ENCODE data around the gene PGM2L1. TPM values are rescaled to one million over a fixed set of nuclear protein-coding genes. Genes with fewer than 3 reads are reported as not detected.

The PGM2L1 gene
- total and polyA plus RNA-seq, 2 of the 4 experiments (the other 2 are of a cell fraction), result 0.72 to 1.8 TPM

GRCh38 chr11:74444173-74444826 is 46.1 kb upstream of the PGM2L1 start:
- H2AK5ac ChIP-seq (ENCODE audit: low read depth, low read length), result no peak overlapping the region
- no peak overlapping the region for H3K4me2 ChIP-seq (ENCODE audit: low read depth, low read length)
- H3K18ac ChIP-seq (ENCODE audit: low read depth, low read length), result no peak overlapping the region
- no peak overlapping the region for H2BK15ac ChIP-seq (ENCODE audit: low read depth, low read length)
- ATAC-seq (ENCODE audit: low read depth) (no peak), DNase-seq (no peak)
- no peak overlapping the region for H4K8ac ChIP-seq (ENCODE audit: low read depth in 2 of 2, low read length in 2 of 2)
- no peaks in the 10 kb centered on the region for H3K36me3 ChIP-seq (ENCODE audit: control insufficient read depth, insufficient read depth, low read length)
- no TSS peak for BruUV-seq (replicated peaks)
- H2BK120ac ChIP-seq (ENCODE audit: low read depth, low read length), result no peak overlapping the region
- no peak overlapping the region for H4K5ac ChIP-seq (ENCODE audit: low read depth, low read length)
- no peak overlapping the region for H3K27ac ChIP-seq (ENCODE audit: insufficient read depth, low read length)
- no peaks in the 10 kb centered on the region for H3K9me3 ChIP-seq (ENCODE audit: control insufficient read depth, insufficient read depth, low read length)
- no peaks in the 10 kb centered on the region for H4K20me1 ChIP-seq (ENCODE audit: insufficient read depth, low read length)
- H3K9me1 ChIP-seq (ENCODE audit: insufficient read depth, low read length), result no peaks in the 10 kb centered on the region
- H3K23ac ChIP-seq (ENCODE audit: low read depth, low read length), result no peak overlapping the region
- no peak overlapping the region for H4K91ac ChIP-seq (ENCODE audit: insufficient read depth, low read depth, low read length)
- no peaks in the 10 kb centered on the region; the same call in 1 of the 2 replicates for H3K27me3 ChIP-seq (ENCODE audit: control insufficient read depth, insufficient read depth, low read length)
- no peak for TF ChIP-seq MXI1 (IDR thresholded peaks at IDR 0.05; ENCODE audit: borderline replicate concordance, low read depth, low read length)
- TF ChIP-seq CHD1 (IDR thresholded peaks at IDR 0.05; ENCODE audit: low read depth, low read length), result no peak
- no peak for TF ChIP-seq MAZ (IDR thresholded peaks at IDR 0.05; ENCODE audit: borderline replicate concordance, low read depth, low read length)
- no peak for TF ChIP-seq RCOR1 (IDR thresholded peaks at IDR 0.05; ENCODE audit: insufficient replicate concordance, low read length)
- no peak for TF ChIP-seq BHLHE40 (IDR thresholded peaks at IDR 0.05; ENCODE audit: low read depth, low read length)
- no peak for TF ChIP-seq POLR2A (IDR thresholded peaks at IDR 0.05; ENCODE audit: low read depth, low read length)
- TF ChIP-seq SMC3 (IDR thresholded peaks at IDR 0.05; ENCODE audit: low read depth, low read length), result no peak
- TF ChIP-seq CTCF (conservative IDR thresholded peaks at IDR 0.05; ENCODE audit: low read depth, low read length), result no peak
- TF ChIP-seq RAD21 (IDR thresholded peaks at IDR 0.05; ENCODE audit: low read length), result no peak
- no peak for TF ChIP-seq NFE2L2 (IDR thresholded peaks at IDR 0.05; ENCODE audit: low read depth, low read length)
- no peak for TF ChIP-seq MAFK (IDR thresholded peaks at IDR 0.05; ENCODE audit: low read depth, low read length)
- no peak for TF ChIP-seq USF2 (IDR thresholded peaks at IDR 0.05; ENCODE audit: low read depth, low read length)
- in situ Hi-C loops (cut with MboI; ENCODE audit: low sequenced_read_pairs), result loop anchor here (10.0 kb wide), 1 partner anchor 479 kb away; no protein-coding TSS in a partner anchor
- WGBS, 2 experiments (ENCODE audit: extremely low coverage in 2 of 2, insufficient read length in 1 of 2), result 64% methylated on average over 2 of the region's 9 CpGs; no CpG with 5 or more reads in 1 of the 2 experiments
- dilution Hi-C loops (cut with HindIII; ENCODE audit: low sequenced_read_pairs, unreplicated experiment), result no loop called here
- ChIA-PET CTCF (interaction anchor here (1.0 kb wide), 1 partner anchor 127 kb away, joined by 4 read pairs; no protein-coding TSS in a partner anchor), POLR2A (ENCODE audit: unreplicated experiment) (no interaction called here)
- H2AK9ac ChIP-seq (replicated peaks; ENCODE audit: low read depth, low read length, poor library complexity), result no peak overlapping the region
- H3K9ac ChIP-seq (ENCODE audit: low read depth, low read length), result no peak overlapping the region
- intact Hi-C loops (cut with micrococcal nuclease), result loop anchor here (10.0 kb wide), 1 partner anchor 119 kb away; no protein-coding TSS in a partner anchor
- H3K79me1 ChIP-seq (ENCODE audit: low read depth in 1 of 2, low read length in 2 of 2), result no peaks in the 10 kb centered on the region
- no peak overlapping the region for H3K4ac ChIP-seq (ENCODE audit: low read depth, low read length)
- H3K56ac ChIP-seq (ENCODE audit: extremely low read depth, insufficient read depth, low read length), result no peak overlapping the region
- no peak overlapping the region for H2BK20ac ChIP-seq (ENCODE audit: low read depth, low read length)
- no peak overlapping the region for H3K14ac ChIP-seq (replicated peaks; ENCODE audit: low read depth, low read length)
- no peak overlapping the region for H3K4me3 ChIP-seq (ENCODE audit: insufficient read depth, low read depth, low read length)
- H3K4me1 ChIP-seq (ENCODE audit: control insufficient read depth, insufficient read depth, low read length), result peaks cover 4% of the 10 kb centered on the region
- H2BK5ac ChIP-seq (ENCODE audit: low read depth, low read length, poor library complexity, severe bottlenecking), result no peak overlapping the region
- no peak overlapping the region for H2AFZ ChIP-seq (replicated peaks; ENCODE audit: low read length, poor library complexity)
